22Rv1 (cell line): Measurements from ENCODE around the gene SPNS3.

Experiments
- ZFX ChIP-seq: fragments of 450-650 bp; IDR thresholded peaks from 2 replicates; pipeline ENCODE4 v1.6.1; 2017; ENCODE audit warnings: antibody characterized with exemption, borderline replicate concordance
- TF ChIP-seq, protein P1 (sequence below): fragments of 450-650 bp; IDR thresholded peaks from 2 replicates; pipeline ENCODE4 v1.5.1; 2017; ENCODE audit warnings: mild to moderate bottlenecking

DNA sequence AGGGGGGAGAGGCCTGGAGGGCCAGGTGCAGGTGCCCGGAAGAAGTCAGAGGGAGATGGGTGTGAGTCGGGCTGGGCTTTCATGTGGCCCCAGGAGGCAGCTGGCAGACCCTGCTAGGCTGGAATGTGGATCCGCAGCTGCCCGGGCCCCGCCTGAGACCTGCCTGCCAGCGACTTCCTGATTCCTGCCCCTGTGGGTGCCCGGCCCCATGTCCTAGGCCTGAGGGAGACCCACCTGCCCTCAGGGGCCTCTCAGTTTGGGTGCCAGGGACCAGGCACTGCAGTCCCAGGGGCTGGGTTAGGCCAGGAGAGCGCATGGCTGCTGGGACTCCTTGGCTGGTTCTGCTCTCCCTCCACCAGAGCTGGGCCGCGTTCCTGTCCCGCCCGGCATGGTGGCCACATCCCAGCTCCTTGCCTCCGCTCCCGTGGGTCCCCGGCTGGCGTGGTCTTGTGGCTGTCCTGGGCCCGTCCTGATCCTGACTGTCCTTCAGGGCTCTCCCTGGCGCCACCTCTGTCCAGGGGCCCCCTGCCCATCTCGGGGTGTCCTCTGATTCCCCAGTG lies 42.9 kb downstream of the SPNS3 start:
- TF ChIP-seq, protein P1, sequence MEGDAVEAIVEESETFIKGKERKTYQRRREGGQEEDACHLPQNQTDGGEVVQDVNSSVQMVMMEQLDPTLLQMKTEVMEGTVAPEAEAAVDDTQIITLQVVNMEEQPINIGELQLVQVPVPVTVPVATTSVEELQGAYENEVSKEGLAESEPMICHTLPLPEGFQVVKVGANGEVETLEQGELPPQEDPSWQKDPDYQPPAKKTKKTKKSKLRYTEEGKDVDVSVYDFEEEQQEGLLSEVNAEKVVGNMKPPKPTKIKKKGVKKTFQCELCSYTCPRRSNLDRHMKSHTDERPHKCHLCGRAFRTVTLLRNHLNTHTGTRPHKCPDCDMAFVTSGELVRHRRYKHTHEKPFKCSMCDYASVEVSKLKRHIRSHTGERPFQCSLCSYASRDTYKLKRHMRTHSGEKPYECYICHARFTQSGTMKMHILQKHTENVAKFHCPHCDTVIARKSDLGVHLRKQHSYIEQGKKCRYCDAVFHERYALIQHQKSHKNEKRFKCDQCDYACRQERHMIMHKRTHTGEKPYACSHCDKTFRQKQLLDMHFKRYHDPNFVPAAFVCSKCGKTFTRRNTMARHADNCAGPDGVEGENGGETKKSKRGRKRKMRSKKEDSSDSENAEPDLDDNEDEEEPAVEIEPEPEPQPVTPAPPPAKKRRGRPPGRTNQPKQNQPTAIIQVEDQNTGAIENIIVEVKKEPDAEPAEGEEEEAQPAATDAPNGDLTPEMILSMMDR, result no peak
- TF ChIP-seq ZFX, result no peak
